Smooth muscle cell (in vitro differentiated cells): ENCODE measurements around the gene KBTBD4. TPM values are rescaled to one million over a fixed set of nuclear protein-coding genes. Genes with fewer than 3 reads are reported as not detected.
A peak's percentile ranks its signal among the peaks of the same experiment; 100 is the strongest.

ENCODE experiments used
- DNase-seq: peaks from one replicate; lab custom pipeline; 2025; ENCODE audit not compliant: unreplicated experiment; lab: John Stamatoyannopoulos, UW
- H2AFZ ChIP-seq: fragments of 200-600 bp; sonication (generic); 2 replicates; pipeline ENCODE4 v1.6.0; 2016; ENCODE audit warnings: antibody characterized with exemption, low read depth, mild to moderate bottlenecking
- H3F3A ChIP-seq: fragments of 200-600 bp; sonication (generic); 2 replicates; pipeline ENCODE4 v1.6.0; 2017; ENCODE audit warnings: antibody characterized with exemption, low read depth
- H3K27ac ChIP-seq: fragments of 200-600 bp; sonication (generic); 2 replicates; pipeline ENCODE4 v1.5.1; 2016; ENCODE audit warnings: low read depth, mild to moderate bottlenecking
- H3K27me3 ChIP-seq: fragments of 200-600 bp; sonication (generic); 2 replicates; pipeline ENCODE4 v1.6.1; 2016; ENCODE audit warnings: low read depth, mild to moderate bottlenecking
- H3K36me3 ChIP-seq: fragments of 200-600 bp; sonication (generic); 2 replicates; pipeline ENCODE4 v1.5.1; 2016; ENCODE audit warnings: low read depth
- H3K4me1 ChIP-seq: fragments of 200-600 bp; sonication (generic); 2 replicates; pipeline ENCODE4 v1.5.1; 2016; ENCODE audit warnings: low read depth
- H3K4me2 ChIP-seq: fragments of 200-600 bp; sonication (generic); 2 replicates; pipeline ENCODE4 v1.6.0; 2016; ENCODE audit warnings: mild to moderate bottlenecking
- H3K4me3 ChIP-seq: fragments of 200-600 bp; sonication (generic); 2 replicates; pipeline ENCODE4 v1.5.1; 2016; ENCODE audit warnings: mild to moderate bottlenecking
- H3K79me2 ChIP-seq: fragments of 200-600 bp; sonication (generic); 2 replicates; pipeline ENCODE4 v1.6.0; 2016; ENCODE audit warnings: low read depth, mild to moderate bottlenecking
- H3K9ac ChIP-seq: fragments of 200-600 bp; sonication (generic); 2 replicates; pipeline ENCODE4 v1.6.0; 2016; ENCODE audit warnings: low read depth
- H3K9me3 ChIP-seq: fragments of 200-600 bp; sonication (generic); replicated peaks from 2 replicates; pipeline ENCODE4 v1.5.1; 2016; ENCODE audit warnings: low read depth
- H4K20me1 ChIP-seq: fragments of 200-600 bp; sonication (generic); 2 replicates; pipeline ENCODE4 v1.6.0; 2016; ENCODE audit warnings: low read depth
- CTCF ChIP-seq: fragments of 200-600 bp; sonication (generic); IDR thresholded peaks from 2 replicates; pipeline ENCODE4 v1.5.1; 2017; ENCODE audit warnings: borderline replicate concordance, mild to moderate bottlenecking, antibody characterized with exemption; ENCODE audit not compliant: insufficient read depth, poor library complexity, severe bottlenecking
- WGBS: methylation state at CpG from one replicate; pipeline ENCODE4 v1.1.7; 2016; ENCODE audit warnings: low lambda C conversion rate; 5-methylcytosine and 5-hydroxymethylcytosine counted together
- polyA plus RNA-seq: library from polyadenylated mRNA; unstranded; fragments of >200 nt; fragmentation: Nextera tagmentation; extraction: Ambion mirVana; gene quantifications from 2 replicates; pipeline ENCODE4 v1.2.1, GENCODE V29; 2016
- total RNA-seq: library from RNA; depleted of rRNA; stranded (reverse); fragments of >200 nt; gene quantifications from 2 replicates; pipeline ENCODE4 v1.2.3, GENCODE V29; 2014

The KBTBD4 gene
- total and polyA plus RNA-seq, 2 experiments from 2014 or later, result 9.4 to 14.2 TPM

GRCh38 chr11:47620836-47621378, 42.1 kb upstream of the KBTBD4 start:
- H3K79me2 ChIP-seq, result no peaks in the 10 kb centered on the region
- TF ChIP-seq CTCF, result no peak
- no peaks in the 10 kb centered on the region for H4K20me1 ChIP-seq
- H3F3A ChIP-seq, result peaks cover 4% of the 10 kb centered on the region
- no peaks in the 10 kb centered on the region for H3K4me1 ChIP-seq
- H3K36me3 ChIP-seq, result peaks cover 17% of the 10 kb centered on the region
- no peak for DNase-seq
- no peak overlapping the region for H3K27ac ChIP-seq
- no peaks in the 10 kb centered on the region for H3K9me3 ChIP-seq
- H3K27me3 ChIP-seq, result no peaks in the 10 kb centered on the region
- H2AFZ ChIP-seq, result no peak overlapping the region
- H3K4me2 ChIP-seq, result no peak overlapping the region
- WGBS, result 100% methylated on average over 2 of the region's 2 CpGs
- no peak overlapping the region for H3K9ac ChIP-seq
- H3K4me3 ChIP-seq, result no peak overlapping the region

- Histone ChIP-seq H3K4me1 (no peaks in the 10 kb centered on the region), H3K36me3 (peaks cover 10% of the 10 kb centered on the region), H3K27ac (peak overlapping the region; percentile 55), H3K4me2 (peak overlapping the region; percentile 5), H3K79me2 (no peaks in the 10 kb centered on the region), H4K20me1 (no peaks in the 10 kb centered on the region), H2AFZ (no peak overlapping the region), H3F3A (peaks cover 4% of the 10 kb centered on the region), H3K27me3 (no peaks in the 10 kb centered on the region), H3K4me3 (no peak overlapping the region), H3K9ac (no peak overlapping the region), H3K9me3 (no peaks in the 10 kb centered on the region)
- no peak for TF ChIP-seq CTCF
- DNase-seq, result no peak
- WGBS, result 27% methylated on average over 3 of the region's 3 CpGs
Measured at GRCh38 chr11:47617417-47617809, 38.6 kb upstream of the KBTBD4 start.

- no peaks in the 10 kb centered on the region for H4K20me1 ChIP-seq
- no peaks in the 10 kb centered on the region for H3K9me3 ChIP-seq
- H3F3A ChIP-seq, result peaks cover 4% of the 10 kb centered on the region
- H3K27me3 ChIP-seq, result no peaks in the 10 kb centered on the region
- peaks cover 5% of the 10 kb centered on the region for H3K36me3 ChIP-seq
- H3K4me3 ChIP-seq, result no peak overlapping the region
- no peak for DNase-seq
- H3K4me2 ChIP-seq, result peak overlapping the region; percentile 5
- H3K27ac ChIP-seq, result peak overlapping the region; percentile 55
- peak; percentile 64 for TF ChIP-seq CTCF
- no peaks in the 10 kb centered on the region for H3K4me1 ChIP-seq
- no peak overlapping the region for H2AFZ ChIP-seq
- H3K9ac ChIP-seq, result no peak overlapping the region
- 88% methylated on average over 10 of the region's 10 CpGs for WGBS
- H3K79me2 ChIP-seq, result no peaks in the 10 kb centered on the region
Measured at GRCh38 chr11:47616726-47617416, 38.1 kb upstream of the KBTBD4 start.

- H3K27me3 ChIP-seq, result no peaks in the 10 kb centered on the region
- no peak overlapping the region for H2AFZ ChIP-seq
- no peak overlapping the region for H3K4me2 ChIP-seq
- H3K9ac ChIP-seq, result no peak overlapping the region
- H3K79me2 ChIP-seq, result no peaks in the 10 kb centered on the region
- TF ChIP-seq CTCF, result no peak
- H4K20me1 ChIP-seq, result no peaks in the 10 kb centered on the region
- DNase-seq, result no peak
- no peaks in the 10 kb centered on the region for H3K4me1 ChIP-seq
- peaks cover 4% of the 10 kb centered on the region for H3F3A ChIP-seq
- no peak overlapping the region for H3K27ac ChIP-seq
- H3K9me3 ChIP-seq, result no peaks in the 10 kb centered on the region
- H3K36me3 ChIP-seq, result no peaks in the 10 kb centered on the region
- no peak overlapping the region for H3K4me3 ChIP-seq
Measured at GRCh38 chr11:47615249-47615648, 36.5 kb upstream of the KBTBD4 start.
